Measurements from ENCODE around the gene CLNK.

CLNK gene

DNA sequence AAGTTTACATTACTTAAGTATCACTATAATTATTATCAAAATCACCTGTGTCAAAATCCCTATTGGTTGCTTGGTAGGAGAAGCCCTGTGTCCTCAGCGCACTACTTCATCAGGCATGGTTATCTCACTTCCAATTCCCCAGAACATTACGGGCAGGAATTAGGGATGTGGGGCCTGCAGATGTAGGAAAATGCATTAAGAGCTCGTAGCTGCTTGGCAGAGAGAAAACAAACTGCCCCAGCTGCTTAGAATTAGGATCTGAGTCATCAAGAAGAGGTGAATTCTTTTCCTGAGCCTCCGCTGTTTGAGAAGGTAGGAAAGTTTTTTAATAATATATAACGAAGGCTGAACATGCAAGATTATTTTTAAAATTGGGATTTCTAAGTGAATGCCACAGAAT, 31.1 kb upstream of the CLNK start:
- Histone ChIP-seq H4K20me1 (ENCODE audit: control insufficient read depth, insufficient read depth, low read depth, low read length) (no peaks in the 10 kb centered on the region), H3K79me2 (ENCODE audit: control insufficient read depth, low read length) (no peaks in the 10 kb centered on the region), H3K9me2 (replicated peaks; ENCODE audit: control insufficient read depth, low read length) (no peaks in the 10 kb centered on the region), H3K27ac (ENCODE audit: low read depth, low read length) (no peak overlapping the region), H3K36me3 (ENCODE audit: control insufficient read depth, low read length) (no peaks in the 10 kb centered on the region), H3F3A (ENCODE audit: control insufficient read depth, insufficient read depth) (no peaks in the 10 kb centered on the region), H3K4me3 (ENCODE audit: low read length) (no peak overlapping the region), H3K4me1 (ENCODE audit: control insufficient read depth, low read length) (no peaks in the 10 kb centered on the region), H3K9me3 (ENCODE audit: control insufficient read depth, insufficient read depth, low read length) (peaks cover 5% of the 10 kb centered on the region; the same call in 1 of the 2 replicates), H3K4me2 (ENCODE audit: low read length) (no peak overlapping the region), H3K27me3 (ENCODE audit: control insufficient read depth, low read length) (no peaks in the 10 kb centered on the region)
- TF ChIP-seq EZH2phosphoT487 (IDR thresholded peaks at IDR 0.05; ENCODE audit: borderline replicate concordance, low read length) = no peak
- TF ChIP-seq, protein P1, sequence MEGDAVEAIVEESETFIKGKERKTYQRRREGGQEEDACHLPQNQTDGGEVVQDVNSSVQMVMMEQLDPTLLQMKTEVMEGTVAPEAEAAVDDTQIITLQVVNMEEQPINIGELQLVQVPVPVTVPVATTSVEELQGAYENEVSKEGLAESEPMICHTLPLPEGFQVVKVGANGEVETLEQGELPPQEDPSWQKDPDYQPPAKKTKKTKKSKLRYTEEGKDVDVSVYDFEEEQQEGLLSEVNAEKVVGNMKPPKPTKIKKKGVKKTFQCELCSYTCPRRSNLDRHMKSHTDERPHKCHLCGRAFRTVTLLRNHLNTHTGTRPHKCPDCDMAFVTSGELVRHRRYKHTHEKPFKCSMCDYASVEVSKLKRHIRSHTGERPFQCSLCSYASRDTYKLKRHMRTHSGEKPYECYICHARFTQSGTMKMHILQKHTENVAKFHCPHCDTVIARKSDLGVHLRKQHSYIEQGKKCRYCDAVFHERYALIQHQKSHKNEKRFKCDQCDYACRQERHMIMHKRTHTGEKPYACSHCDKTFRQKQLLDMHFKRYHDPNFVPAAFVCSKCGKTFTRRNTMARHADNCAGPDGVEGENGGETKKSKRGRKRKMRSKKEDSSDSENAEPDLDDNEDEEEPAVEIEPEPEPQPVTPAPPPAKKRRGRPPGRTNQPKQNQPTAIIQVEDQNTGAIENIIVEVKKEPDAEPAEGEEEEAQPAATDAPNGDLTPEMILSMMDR (IDR thresholded peaks at IDR 0.05; ENCODE audit: low read depth, low read length, poor library complexity, severe bottlenecking) = no peak

DNA sequence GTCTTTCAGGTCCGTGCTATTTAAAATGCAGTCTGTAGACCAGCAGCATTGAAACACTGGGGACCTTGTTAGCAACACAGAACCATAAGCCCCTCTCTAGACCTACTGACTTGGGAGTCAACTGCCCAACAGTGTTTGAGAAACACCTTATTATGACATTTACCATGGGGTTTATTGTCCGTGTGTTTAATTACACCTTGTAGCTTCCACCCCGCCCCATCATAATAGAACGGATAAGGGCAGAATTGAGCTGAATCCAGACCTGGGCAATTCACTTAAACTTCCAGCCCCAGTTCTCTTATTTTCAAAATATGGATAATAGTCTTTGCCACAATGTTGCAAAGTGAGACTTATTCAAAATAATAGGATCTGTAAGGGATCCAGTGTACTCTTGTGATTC, 30.6 kb upstream of the CLNK start:
- no peaks in the 10 kb centered on the region for H3K9me2 ChIP-seq (replicated peaks; ENCODE audit: control insufficient read depth, low read length)
- H3K27me3 ChIP-seq (ENCODE audit: control insufficient read depth, low read length) = no peaks in the 10 kb centered on the region
- H3K36me3 ChIP-seq (ENCODE audit: control insufficient read depth, low read length) = no peaks in the 10 kb centered on the region
- H3K27ac ChIP-seq (ENCODE audit: low read depth, low read length) = no peak overlapping the region
- no peaks in the 10 kb centered on the region for H3K79me2 ChIP-seq (ENCODE audit: control insufficient read depth, low read length)
- H3K4me3 ChIP-seq (ENCODE audit: low read length) = no peak overlapping the region
- no peaks in the 10 kb centered on the region for H3F3A ChIP-seq (ENCODE audit: control insufficient read depth, insufficient read depth)
- peaks cover 5% of the 10 kb centered on the region; the same call in 1 of the 2 replicates for H3K9me3 ChIP-seq (ENCODE audit: control insufficient read depth, insufficient read depth, low read length)
- no peaks in the 10 kb centered on the region for H3K4me1 ChIP-seq (ENCODE audit: control insufficient read depth, low read length)
- no peak overlapping the region for H3K4me2 ChIP-seq (ENCODE audit: low read length)
- TF ChIP-seq, protein P1 (IDR thresholded peaks at IDR 0.05; ENCODE audit: low read depth, low read length, poor library complexity, severe bottlenecking) = no peak
- TF ChIP-seq EZH2phosphoT487 (IDR thresholded peaks at IDR 0.05; ENCODE audit: borderline replicate concordance, low read length) = no peak
- H4K20me1 ChIP-seq (ENCODE audit: control insufficient read depth, insufficient read depth, low read depth, low read length) = no peaks in the 10 kb centered on the region

DNA sequence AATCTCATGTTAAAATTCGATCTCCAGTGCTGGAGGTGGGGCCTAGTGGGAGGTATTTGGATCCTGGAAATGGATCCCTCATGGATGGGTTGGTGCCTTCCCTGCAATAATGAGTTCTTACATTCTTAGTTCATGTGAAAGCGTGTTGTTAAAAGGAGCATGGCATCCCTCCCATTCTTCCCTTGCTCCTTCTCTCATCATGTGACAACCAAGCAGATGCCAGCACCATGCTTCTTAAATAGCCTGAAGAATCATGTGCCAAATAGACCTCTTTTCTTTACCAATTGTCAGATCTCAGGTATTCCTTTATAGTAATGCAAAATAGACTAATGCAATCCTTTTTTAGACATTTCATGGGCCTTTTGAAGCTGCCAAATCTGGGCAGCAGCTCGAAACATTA, 29.0 kb upstream of the CLNK start:
- no peaks in the 10 kb centered on the region for H4K20me1 ChIP-seq (ENCODE audit: control insufficient read depth, insufficient read depth, low read depth, low read length)
- no peak overlapping the region for H3K27ac ChIP-seq (ENCODE audit: low read depth, low read length)
- peaks cover 5% of the 10 kb centered on the region; the same call in 1 of the 2 replicates for H3K9me3 ChIP-seq (ENCODE audit: control insufficient read depth, insufficient read depth, low read length)
- H3F3A ChIP-seq (ENCODE audit: control insufficient read depth, insufficient read depth) = no peaks in the 10 kb centered on the region
- no peaks in the 10 kb centered on the region for H3K36me3 ChIP-seq (ENCODE audit: control insufficient read depth, low read length)
- TF ChIP-seq, protein P1 (IDR thresholded peaks at IDR 0.05; ENCODE audit: low read depth, low read length, poor library complexity, severe bottlenecking) = no peak
- TF ChIP-seq EZH2phosphoT487 (IDR thresholded peaks at IDR 0.05; ENCODE audit: borderline replicate concordance, low read length) = no peak
- no peaks in the 10 kb centered on the region for H3K79me2 ChIP-seq (ENCODE audit: control insufficient read depth, low read length)
- no peaks in the 10 kb centered on the region for H3K27me3 ChIP-seq (ENCODE audit: control insufficient read depth, low read length)
- H3K4me1 ChIP-seq (ENCODE audit: control insufficient read depth, low read length) = no peaks in the 10 kb centered on the region
- H3K4me3 ChIP-seq (ENCODE audit: low read length) = no peak overlapping the region
- no peak overlapping the region for H3K4me2 ChIP-seq (ENCODE audit: low read length)
- H3K9me2 ChIP-seq (replicated peaks; ENCODE audit: control insufficient read depth, low read length) = no peaks in the 10 kb centered on the region

Data from DOHH2 (cell line).